NCI-H1436 (cell line): ENCODE measurements around the gene VILL.

Experiments used
- DNase-seq: peaks from one replicate; lab custom pipeline; 2025; lab: John Stamatoyannopoulos, UW

Gene VILL

DNA sequence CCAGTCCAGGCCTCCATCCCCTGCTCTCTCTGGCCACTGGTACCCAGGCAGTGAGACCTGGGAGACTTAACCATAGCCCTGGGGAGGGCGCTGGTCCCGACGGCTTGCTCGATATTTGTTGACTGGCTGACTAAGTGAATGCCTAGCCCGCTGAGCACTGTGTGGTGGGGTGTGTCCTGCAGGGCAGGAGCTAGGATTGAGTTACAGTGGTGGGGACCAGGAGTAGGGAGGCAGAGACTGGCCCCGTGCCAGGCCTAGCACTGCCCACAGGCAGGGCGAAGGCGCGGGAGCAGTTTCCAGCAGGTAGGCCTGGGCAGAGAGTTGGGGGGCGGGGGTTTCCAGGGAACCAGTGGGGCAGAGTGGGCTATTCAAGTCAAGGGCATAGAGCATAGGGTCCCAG, at the start of gene VILL:
Gene VILL, plus strand, starts transcription at position 260 of the 400 bp plus-strand sequence. CDS start 2,887 bp downstream, outside the sequence.
- no peak for DNase-seq

DNA sequence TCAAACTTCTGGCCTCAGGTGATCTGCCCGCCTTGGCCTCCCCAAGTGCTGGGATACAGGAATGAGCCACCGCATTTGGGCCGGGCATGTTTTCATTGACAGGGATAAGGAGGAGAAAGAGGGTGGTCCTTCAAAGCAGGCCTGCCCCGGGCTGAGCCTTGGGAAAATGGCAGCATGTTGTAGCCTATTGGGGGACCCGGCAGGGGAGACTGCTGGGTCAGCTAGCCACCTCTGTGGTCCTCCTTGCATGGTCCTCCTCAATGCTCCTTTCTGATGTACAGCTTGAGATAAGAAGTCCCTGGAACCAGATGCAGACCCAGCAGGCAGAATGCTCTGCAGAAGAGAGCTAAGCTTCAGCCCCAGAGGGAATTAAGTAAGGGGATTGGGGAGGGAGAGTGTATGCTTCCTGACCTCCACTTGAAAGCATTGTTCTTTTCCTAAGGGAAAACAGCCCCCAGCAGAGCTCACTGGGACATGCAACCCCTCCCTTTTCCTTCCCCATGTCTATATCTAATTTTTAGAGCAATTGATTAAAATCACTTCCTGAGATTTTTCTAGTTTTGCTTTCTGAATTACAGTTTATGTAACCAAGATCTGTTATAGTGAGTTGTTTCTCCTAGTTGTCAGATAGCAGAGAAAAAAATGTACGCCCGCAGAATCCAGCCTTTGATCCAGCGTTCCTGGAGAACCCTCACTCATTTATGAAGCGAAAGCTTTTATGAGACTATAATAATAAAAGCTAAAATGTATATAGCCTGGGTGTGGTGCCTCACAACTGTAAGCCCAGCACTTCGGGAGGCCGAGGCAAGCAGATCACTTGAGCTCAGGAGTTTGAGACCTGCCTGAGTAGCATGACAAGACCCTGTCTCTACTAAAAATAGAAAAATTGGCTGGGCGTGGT, 48.7 kb upstream of the VILL start:
- no peak for DNase-seq

DNA sequence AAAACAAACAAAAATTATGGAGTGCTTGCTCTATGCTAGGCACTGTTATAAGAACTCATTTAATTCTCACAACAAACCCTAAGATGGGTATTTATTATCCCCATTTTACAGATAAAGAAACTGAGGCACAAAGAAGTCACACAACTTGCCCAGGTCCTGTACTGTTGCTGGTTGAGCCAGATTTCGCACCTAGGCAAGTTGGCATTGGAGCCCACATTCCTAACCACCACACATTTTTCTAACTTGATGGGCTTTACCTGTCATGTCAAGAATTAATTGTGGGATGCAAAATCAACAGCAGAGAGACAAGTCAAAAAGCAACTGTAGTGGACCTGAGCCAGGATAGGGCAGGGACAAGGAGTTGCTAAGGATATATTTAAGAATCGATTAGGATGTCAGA, 47.9 kb upstream of the VILL start:
- DNase-seq, result no peak

DNA sequence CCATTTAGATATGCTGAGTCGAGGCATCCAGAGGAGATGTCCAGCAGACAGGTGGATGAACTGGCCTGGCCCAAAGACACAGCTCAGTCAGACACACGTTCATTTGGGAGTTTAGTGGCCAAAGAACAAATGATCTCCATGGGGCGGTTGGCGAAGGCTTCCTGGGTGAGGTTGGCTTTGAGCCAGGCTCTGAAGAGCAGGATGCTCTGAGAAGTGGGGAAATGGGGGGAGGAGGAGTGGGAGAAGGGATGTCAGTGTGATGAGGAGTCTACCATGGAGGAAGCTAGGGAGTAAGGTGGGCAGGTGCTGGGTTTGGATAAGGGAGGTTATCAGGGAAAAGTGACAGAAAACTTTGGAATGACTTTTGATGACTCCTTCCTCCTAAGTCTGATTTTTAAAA, 47.5 kb upstream of the VILL start:
- no peak for DNase-seq

DNA sequence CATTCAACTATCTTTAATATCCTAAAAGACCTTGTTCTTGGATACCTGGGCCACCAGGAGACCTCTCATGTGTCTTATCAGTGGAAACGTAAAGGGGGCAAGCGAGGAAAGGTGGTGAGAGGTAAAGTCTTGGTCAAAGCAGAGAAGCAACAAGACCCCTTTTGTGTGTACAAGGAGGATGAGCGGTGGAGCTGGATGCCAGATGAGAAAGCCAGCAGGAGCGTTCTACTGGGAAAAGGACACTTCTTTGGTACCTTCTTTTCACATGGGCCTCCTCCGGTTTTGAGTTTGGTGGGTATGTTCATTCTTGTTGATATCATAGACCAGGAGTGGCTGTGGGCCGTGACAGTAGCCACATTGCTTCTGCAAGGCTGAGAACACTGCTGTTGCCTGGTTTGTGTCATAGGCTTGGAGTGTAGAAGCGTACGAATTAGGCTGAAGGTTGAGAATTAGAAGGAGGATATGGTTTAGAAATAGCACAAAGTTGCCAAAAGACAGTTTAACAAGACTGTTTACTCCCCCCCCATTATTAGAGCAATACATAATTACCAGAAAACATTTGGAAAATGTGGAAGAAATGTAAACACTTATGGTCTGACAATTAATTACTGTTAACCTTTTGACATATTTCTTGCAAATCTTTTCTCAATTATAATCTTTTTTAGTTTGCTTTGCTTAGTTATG, 46.8 kb upstream of the VILL start:
- no peak for DNase-seq

DNA sequence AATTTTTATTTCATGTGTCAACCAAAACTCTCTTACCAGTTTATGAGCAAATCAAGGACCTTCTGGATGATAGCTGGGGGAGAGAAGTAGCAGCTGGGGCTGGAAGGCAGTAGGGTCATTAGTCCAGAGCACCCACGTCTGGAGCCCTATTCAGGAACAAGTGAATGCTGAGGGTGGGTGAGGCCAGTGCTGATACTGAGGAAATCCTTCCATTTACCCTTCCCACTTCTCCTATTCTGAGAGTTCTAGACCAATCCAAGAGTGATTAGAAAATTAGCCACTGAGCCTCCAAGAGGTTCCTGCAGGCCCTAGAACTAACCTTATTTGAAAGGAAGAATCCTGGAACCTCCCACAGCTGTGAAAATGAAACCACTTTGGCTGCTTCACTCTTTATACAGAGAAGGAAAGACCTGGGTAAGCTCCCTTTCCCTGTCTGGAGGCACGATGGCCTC, 46.2 kb upstream of the VILL start:
- no peak for DNase-seq

DNA sequence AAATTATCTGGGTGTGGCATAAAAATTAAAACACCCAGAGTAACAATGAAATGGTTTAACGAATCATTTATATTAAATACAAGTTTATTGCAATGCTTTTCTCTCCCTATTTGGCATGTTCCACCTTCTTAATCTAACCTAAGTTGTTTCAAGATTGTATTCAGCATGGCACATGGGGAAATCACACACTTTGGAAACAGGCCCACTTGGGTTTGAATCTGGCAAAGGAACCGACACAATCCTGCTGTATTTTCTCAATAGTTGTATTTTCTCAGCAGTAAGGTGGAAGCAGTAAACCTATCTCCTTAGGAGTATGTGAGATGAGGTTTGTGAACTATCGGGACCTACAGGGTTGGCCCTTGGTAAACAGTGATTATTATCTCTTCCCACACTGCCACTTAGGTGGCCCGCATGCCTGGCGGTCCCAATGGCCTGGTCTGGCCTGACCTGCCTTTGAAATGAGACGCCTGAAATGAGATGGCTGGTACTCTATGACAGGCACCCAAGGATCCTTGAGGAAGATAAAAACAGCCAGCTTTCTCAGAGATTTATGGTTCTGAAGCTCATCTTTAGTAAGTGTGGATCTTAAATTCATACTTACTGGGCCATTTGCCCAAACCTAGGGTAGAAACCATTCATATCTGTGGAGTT, 45.3 kb upstream of the VILL start:
- DNase-seq, result no peak

DNA sequence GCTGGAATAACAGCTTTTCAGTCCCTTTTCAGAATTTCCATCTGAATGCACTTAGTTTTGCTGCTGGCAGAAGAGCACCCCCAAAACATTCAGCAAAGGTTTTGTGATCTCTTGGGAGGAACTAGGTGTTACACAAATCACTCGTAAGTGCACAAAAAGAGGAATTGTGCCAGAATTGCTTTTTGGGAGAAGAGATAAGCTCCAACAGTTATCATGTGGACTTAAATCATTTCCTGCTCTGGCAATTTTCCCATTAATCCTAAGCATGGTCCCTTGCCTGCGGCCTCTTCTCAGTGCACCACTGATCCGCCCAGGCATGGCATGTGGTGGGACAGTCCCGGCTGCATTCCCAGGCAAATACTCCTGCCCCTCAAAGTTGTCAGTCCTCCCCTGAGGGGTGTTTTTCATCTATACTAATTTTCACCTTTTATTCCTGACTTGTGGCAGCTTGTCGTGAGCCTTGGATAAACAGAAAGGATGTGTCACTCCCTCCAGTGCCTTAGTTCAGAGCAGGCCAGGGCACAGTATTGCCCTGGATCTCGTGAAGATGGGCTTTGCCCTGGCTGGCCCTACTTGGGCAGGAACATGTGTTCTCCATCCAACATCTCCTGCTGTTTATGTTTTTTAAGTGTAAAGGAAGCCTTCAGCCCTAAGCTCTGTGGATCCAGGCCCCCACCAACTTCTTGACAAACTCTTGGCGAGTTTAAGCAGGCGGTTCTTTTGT, 44.6 kb upstream of the VILL start:
- DNase-seq, result no peak

DNA sequence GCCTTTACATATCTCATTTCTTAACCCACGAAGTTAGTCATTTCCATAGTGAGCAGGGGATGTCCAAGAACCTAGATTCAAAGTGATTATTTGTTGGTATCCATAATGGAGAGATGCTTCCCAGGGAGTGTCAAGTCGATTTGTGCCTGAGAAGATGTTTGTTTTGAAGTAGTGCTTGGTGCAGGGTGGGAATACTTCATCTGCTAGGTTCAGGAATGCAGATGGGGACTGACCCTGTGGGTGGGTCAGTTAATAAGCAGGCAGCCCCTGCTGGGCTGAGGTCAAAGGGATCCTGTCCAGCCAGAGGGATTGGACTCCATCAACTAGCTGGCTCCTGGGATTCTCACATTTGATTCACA, 44.1 kb upstream of the VILL start:
- no peak for DNase-seq

DNA sequence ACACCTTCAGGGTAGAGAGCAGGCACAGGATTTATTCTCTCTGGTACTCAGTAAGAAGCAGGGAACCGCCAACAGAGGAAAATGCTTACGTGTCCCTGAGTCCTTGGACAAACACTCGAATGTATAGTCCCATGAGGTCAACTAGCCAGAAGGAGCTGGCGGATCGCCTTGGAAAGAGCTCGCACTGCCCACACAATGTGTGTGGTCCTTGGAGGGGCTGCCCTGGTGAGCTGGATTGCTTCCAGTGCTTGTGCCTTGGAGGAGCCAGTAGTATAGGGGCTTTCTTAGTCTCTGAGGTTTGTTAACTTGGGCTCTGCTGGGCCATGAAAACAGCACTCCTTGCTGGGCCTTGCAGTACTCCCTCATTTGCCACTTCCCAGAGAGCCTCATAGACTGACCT, 40.7 kb upstream of the VILL start:
- no peak for DNase-seq

DNA sequence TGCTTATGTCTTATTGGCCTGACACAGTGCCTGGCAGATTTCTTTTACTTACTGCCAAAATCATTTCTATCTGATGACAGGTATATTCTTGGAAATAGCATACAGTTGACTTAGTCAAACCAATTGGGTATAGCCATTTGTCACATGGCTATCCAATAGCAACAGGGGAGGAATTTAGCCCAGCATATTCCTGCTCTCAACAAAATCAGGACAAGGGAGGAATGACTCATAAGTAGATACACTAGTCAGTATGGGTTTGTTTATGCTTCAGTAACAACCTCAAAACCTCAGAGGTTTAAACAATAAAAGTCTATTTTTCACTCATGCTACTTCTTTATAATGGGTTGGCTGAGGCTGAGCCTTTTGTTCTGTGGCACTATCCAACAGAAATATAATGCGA, 38.0 kb upstream of the VILL start:
- no peak for DNase-seq

DNA sequence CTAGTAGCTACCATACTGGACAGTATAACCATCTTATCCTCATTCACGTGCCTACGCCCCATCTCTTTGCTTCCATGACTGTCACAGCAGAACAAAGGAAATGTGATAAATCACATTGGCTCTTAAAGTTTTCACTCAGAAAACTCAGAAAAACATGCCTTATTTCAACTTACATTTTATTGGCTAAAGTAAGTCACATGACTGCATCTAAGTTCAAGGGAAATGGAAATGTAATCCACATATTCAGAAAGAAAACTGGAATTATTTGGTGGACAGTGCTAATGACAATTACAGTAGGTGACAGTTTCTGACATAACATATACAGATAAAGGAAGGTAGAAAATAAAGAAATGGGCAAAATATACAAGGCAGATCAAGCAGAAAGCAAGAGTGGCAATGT, 37.4 kb upstream of the VILL start:
- no peak for DNase-seq

DNA sequence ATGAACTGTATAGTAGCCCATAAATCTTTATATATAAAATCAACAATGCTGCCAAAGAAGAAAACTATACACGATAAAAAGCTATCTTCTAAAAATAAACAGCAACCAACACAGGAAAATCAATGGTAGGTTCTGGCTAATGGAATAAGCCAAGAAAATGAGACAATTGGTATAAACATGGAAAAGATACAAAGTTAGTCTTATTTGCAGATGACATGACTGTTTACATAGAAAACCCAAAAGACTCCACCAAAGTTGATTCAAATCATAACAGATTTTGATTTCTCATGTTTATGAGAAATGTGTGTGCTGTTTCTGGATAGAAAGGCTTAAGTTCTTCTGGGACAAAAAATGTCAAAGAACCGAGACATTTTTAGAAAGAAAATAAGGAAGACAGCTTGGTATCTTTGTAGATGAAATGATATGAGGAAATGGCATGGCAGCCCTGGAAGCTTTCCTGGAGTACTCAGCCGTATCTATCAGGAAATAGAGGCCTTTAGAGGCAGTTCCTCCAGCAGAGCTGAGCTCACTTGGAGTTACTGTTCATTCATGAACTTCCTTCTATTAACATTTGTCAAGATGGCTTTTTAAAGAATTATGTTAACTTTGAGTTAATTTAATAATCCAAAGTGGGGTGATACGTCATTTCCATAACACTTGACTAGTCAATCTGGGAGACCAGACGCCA, 36.7 kb upstream of the VILL start:
- DNase-seq, result no peak

DNA sequence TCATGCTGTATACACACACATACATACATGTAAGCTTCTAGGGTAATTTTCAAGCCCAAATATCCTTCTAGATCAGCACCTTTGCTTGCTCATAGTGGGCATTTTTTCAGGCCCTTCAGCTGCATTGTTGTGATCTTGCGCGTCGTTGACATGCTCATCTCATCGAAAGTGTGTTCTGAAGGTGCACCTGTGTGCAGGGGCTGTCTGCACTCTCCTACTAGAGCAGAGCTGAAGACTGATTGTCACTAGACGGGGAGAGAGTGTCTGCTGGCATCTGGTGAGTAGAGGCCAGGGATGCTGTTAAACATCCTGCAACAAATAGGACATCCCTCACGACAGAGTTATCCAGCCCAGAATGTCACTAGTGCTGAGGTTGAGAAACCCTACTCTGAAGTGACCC, 35.7 kb upstream of the VILL start:
- no peak for DNase-seq

DNA sequence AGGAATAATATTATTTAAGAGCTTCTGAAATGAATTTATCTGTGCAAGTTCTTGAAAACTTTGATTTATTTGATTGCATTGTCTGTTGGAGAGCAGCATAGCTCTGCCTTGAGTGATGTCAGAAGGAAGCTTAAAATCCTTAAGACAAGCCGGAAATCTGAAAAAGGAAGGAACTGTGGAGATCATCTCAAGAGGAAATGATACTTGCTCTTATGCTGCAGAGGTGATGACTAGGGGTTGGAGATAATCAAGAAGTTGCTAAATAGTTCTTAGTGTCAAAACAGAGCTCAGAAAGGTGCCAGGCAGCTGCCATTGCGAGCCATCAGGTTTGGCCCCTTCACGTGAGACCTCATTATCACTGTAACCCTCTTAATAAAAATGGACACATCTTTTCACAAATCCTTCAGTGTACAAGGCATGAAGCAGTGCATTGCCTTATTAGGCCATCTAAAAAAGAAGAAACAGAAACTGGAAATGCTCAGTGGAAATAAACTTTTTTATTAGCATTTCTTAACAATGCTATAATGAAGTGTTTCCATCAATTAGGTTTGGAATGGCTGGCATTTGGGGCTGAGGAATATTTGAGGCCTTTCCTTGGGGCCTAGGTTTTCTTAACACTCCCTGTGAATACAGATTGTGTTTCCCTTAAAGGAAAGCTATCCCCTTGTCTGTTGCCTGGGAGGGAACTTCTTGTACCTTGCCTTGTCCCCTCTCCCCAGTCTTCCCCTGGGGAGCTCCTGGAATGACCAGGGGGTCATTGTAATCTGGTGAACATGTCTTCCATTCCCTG, 34.5 kb upstream of the VILL start:
- DNase-seq, result no peak

DNA sequence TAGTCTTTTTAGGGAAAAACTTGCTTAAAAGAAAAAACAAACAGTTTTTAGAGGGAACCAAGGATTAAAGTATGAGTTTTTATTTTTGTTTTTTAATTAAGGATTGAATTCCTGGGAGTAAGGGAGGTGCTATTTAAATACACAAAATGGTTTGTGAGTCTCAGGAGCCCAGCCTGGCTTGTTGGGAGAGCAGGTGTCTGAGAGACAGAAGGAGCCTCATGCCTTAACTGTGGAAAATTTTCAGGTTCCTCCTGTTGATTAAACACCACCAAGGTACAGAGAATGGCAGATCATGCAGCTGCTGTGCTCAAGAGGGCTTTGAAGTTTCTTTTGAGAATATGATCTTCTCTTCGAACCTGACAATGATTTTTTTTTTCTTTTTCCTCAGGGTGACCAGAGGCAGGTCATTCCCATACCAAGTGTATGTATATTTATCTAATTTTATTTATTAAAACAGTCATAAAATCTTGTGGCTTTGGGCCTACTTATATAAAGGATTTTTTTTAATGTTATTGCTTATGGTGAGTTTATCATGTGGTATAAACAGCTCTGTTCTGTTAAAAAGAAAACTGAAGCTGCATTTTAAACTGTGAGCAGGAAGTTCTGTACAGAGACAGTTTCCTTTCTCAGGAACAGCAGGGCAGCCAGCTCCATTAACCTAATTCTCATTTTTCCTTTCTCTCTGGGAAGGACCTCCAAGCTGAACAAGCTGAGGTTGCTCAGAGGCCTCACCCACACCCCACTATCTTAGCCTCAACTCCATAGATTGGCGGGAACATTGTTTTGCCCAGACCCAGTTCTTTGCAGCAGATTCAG, 33.7 kb upstream of the VILL start:
- no peak for DNase-seq

DNA sequence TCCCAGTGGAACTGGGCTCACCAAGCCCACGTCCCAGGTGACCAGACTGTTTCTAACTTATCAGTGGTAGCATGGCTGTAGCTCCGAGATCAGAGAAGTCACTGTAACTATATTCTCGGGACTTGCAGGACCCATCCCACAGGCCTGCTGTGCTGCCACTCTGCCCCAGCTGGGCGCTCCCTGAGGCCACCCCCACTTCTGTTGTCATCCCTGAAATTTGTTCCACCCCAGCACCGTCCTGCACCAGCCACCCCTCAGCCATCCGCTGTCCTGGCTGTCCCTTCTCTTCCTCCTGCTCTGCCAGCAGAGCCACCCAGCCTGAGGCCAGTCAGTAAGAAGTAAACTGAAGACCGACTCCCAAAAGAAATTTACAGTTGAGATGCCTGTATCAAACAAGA, 33.0 kb upstream of the VILL start:
- DNase-seq, result no peak

DNA sequence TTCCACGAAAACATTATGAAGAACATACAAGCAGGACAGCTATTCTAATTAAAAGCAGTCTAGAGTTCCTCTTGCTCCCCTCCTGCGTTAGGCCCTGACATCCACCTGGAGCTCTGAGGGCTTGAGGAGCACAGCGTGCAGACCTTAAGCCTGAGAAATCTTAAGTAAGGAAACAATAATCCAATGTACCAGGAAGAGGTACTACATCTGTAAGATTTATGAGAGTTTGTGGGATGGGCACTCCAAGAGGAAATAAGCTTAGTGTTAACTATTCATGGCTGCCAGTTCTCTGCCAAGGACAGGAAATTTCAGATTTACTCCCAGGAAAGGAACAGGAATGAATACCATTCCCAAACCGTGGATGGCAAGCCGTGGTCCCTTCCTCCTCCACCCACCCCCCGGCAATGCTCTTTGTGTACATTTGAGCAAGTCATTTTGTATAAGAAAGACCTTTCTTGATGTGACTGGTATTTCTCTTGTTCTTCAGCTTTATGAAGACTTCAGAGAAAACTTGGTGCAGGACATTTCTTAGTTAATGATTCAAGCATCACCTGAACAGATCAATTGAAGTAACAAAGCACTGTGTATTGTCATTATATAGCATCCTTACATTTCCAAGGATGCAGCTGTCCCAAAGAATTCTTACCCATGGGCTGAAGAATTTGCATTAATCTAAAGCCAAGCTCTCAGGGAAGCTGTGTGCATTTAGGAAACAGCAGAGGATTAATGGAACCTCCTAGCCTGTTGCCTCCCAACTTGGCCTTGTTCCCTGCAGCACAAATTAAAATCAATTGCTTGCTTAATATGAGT, 28.8 kb upstream of the VILL start:
- DNase-seq, result no peak

DNA sequence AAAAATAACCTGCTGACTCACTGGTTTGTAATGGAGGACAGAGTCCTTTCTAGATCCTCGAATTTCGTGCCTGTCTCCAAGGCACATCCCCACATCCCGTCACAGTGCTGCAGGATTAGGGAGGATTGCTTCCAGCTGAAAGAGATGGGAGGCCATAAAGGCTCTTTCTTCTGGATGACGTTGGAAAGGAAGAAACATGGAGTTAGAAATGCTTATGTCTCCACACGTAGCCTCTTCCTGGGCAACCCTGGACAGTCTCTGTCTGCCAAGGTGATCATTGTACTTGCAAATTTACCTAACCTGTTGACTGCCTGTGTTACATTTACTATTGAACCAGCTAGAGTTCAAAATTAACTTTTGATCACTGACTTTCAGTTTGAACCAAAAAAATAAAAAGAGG, 27.6 kb upstream of the VILL start:
- DNase-seq, result no peak
